ENCODE results near the gene MICAL2.

Gene MICAL2

GRCh38 chr11:12165237-12165875 is 55.0 kb downstream of the MICAL2 start:
- intact Hi-C loops (cut with DNase I): no loop called here

DNA sequence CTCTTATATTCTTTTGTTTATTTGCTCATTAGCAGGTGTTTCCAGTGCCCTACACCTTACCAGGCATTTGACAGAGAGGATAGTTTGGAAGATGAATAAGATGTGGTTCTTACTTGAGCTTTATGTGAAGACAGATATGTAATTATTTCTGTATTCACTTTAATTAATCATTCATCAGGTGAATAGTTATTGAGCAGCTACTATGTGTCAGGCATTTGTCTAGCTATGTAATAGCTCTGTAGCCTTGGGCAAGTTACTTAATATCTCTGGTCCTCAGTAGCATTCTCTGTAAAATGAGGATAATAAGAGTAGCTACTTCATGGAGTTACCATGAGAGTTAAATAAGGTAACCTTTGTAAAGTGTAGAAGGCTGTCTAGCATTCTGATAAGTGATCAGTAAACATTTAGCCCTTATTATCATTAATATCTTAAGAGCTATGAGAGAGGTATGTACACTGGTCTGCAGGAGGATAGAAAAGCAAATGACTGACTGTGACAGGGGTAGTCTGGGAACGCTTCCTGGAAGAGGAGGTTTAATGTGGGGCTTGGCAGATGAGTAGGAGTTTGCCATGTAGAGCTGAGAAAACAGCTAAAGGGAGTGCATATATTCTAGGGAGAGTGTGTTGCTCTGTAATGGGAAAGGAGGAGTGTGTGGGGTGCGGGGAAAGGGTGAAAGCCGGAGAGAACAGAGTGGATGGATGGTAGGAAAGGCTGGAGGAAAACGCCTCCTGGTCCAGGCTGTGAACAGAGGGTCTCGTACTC is 56.1 kb downstream of the MICAL2 start:
- no peak for DNase-seq
- intact Hi-C loops (cut with DNase I): no loop called here

More at GRCh38 chr11:12165237-12165875, 55.0 kb downstream of the MICAL2 start:
- no peak for DNase-seq

GRCh38 chr11:12167061-12168000 is 56.9 kb downstream of the MICAL2 start:
- no peak for DNase-seq
- intact Hi-C loops (cut with DNase I): no loop called here

- DNase-seq: no peak
- intact Hi-C loops (cut with DNase I): no loop called here
These were observed 57.7 kb downstream of the MICAL2 start for GRCh38 chr11:12168114-12168513.

- no peak for DNase-seq
- intact Hi-C loops (cut with DNase I): no loop called here
These were observed 59.4 kb downstream of the MICAL2 start for GRCh38 chr11:12169822-12170221.

GRCh38 chr11:12170501-12170900 is 60.1 kb downstream of the MICAL2 start:
- intact Hi-C loops (cut with DNase I): no loop called here

GRCh38 chr11:12170984-12171383 is 60.6 kb downstream of the MICAL2 start:
- intact Hi-C loops (cut with DNase I): no loop called here
- no peak for DNase-seq

More at GRCh38 chr11:12170501-12170900, 60.1 kb downstream of the MICAL2 start:
- no peak for DNase-seq

DNA sequence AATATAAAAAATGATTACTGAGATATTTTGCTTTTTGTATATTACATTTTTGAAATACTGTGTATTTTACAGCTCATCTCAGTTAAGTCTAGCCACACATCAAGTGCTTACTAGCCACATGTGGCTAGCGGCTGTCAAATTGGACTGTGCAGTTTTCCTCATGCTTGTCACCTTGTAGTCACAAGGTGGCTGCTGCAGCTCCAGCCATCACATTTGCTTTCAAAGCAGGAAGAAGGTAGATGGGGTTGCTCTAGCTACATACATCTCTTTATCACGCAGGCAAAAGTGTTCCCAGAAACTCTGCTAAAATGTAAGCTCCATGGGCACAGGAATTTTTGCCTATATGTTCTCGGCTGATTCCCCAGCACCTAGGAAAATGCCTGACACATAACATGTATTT is 61.5 kb downstream of the MICAL2 start:
- intact Hi-C loops (cut with DNase I): no loop called here
- no peak for DNase-seq

- no peak for DNase-seq
- intact Hi-C loops (cut with DNase I): no loop called here
These were observed 62.2 kb downstream of the MICAL2 start for GRCh38 chr11:12172493-12173013.

DNA sequence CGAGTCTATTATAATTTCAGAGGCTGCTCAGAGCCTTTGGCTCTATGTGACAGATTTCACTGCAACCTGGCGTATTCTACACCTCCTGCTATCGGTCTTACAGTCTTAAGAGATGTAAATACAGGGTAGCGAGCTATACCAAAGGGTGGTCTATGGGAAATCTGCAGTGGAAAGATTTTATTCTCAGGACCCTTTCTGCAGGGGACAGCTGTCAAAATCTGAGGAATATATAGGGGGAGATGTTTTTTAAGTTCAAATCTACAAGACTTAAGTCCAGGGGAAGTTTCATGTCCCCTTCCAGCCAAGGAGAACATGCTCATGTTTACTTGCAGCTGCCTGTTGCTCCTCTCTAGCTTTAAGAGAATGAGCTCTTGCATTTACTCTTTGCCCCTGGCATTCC is 62.7 kb downstream of the MICAL2 start:
- intact Hi-C loops (cut with DNase I): no loop called here

DNA sequence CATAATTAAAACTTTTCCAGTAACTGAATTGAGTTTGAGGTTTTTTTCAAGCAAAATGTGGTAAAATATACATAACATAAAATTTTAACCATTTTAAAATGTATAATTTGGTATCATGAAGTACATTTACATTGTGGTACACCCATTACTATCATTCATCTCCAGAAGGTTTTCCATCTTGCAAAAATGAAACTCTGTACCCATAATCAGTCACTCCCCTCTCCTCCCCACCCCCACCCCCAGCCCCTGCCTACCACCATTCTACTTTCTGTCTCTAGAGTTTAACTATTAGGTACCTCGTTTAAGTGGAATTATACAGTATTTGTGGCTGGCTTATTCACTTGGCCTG is 63.7 kb downstream of the MICAL2 start:
- intact Hi-C loops (cut with DNase I): no loop called here
- DNase-seq: no peak

More for the DNA sequence above, 62.7 kb downstream of the MICAL2 start:
- no peak for DNase-seq

GRCh38 chr11:12174477-12175143 is 64.2 kb downstream of the MICAL2 start:
- DNase-seq: no peak
- intact Hi-C loops (cut with DNase I): no loop called here

GRCh38 chr11:12175694-12176241 is 65.4 kb downstream of the MICAL2 start:
- no peak for DNase-seq
- intact Hi-C loops (cut with DNase I): no loop called here

GRCh38 chr11:12176410-12176809 is 66.0 kb downstream of the MICAL2 start:
- intact Hi-C loops (cut with DNase I): no loop called here

GRCh38 chr11:12177739-12178338 is 67.4 kb downstream of the MICAL2 start:
- DNase-seq: no peak
- intact Hi-C loops (cut with DNase I): no loop called here

More at GRCh38 chr11:12176410-12176809, 66.0 kb downstream of the MICAL2 start:
- DNase-seq: no peak

GRCh38 chr11:12179019-12179418 is 68.6 kb downstream of the MICAL2 start:
- DNase-seq: no peak
- intact Hi-C loops (cut with DNase I): no loop called here

DNA sequence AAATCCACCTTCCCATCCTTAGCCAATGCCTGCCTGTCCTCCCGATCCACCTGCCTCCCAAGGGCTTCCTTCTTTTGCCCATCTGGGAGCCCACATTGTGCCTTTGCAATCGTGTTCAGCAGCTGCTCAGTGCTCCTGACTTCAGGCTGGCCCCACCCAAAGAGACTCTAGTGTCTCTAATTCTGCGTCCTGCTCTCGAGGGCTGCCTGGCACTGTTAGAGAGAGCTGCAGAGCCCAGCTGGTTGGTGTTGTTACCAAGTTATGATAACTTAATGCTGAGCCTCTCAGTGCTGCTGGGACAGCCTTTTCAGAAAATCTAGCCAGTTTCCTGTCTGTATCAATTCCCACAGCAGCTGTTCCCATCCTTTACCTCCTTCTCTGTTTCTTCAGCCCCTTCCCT is 69.1 kb downstream of the MICAL2 start:
- DNase-seq: peak in 3 of 10 donors; percentile 56 to 91 (median 84)
- intact Hi-C loops (cut with DNase I): no loop called here

DNA sequence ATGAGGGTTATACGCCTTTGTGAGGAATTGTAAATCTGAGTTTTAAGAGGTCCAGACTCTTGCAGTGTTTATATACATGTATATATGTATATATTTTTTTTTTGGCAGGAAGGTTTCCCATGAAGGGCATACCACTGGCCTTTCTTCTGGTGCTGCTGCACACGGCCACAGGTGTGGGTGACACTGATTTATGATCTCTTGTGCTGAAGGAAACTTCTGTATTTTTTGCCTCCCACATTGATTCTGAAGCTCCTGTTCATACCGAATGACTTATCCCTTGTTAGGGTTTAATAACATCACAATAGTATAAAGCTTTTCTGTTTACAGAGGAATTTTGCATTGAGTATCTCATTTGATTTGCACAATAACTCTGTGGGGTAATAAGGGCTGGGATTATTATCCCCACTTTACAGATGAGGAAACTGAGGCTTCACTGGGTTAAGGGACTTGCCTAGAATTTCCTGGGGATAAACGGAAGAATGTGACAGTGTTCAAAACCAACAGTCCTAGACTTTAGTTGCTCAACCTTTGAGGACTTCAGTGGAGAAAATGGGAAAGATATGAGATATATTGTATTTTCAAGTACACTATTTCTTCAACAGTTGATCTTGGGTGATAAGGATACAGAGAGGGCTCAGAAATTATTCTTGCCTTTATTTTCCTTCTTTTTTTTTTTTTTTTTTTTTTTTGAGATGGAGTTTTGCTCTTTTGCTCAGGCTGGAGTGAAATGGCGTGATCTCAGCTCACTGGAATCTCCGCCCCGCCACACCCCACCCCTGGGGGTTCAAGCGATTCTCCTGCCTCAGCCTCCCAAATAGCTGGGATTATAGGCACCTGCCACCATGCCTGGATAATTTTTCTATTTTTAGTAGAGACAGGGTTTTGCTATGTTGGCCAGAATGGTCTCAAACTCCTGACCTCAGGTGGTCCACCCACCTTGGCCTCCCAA is 70.1 kb downstream of the MICAL2 start:
- intact Hi-C loops (cut with DNase I): no loop called here
- DNase-seq: no peak
